Posterior cingulate gyrus (tissue), 11 donors: ENCODE measurements around the gene MRPL19.
"Not testable (repeated sequence)": the region's sequence is repeated elsewhere in the genome, so short reads cannot be mapped to it uniquely, and the experiment has no call there.

Experiments
- DNase-seq, 10 donors: peaks; one replicate each; pipeline versions ENCODE4 v3.0.0 to v3.0.0-alpha.2; 2020 to 2021; ENCODE audit warnings: mixed read lengths in 3 of 10
- intact Hi-C: fragments of 100-400 bp; cut with DNase I; formaldehyde crosslinking; loops from one replicate; pipeline ENCODE4 v1.15.1; 2023

Gene MRPL19

GRCh38 chr2:75654012-75654411 lies 7.4 kb downstream of the MRPL19 start:
- intact Hi-C loops: no loop called here
- no peak for DNase-seq

GRCh38 chr2:75655861-75656260 lies 9.3 kb downstream of the MRPL19 start:
- DNase-seq: no peak
- intact Hi-C loops: no loop called here

- DNase-seq: no peak
- intact Hi-C loops: no loop called here
These were observed 10.0 kb downstream of the MRPL19 start for GRCh38 chr2:75656563-75656962.

GRCh38 chr2:75657798-75658197 lies 11.2 kb downstream of the MRPL19 start:
- DNase-seq: no peak
- intact Hi-C loops: no loop called here

- no peak for DNase-seq
- intact Hi-C loops: no loop called here
These were observed 20.3 kb downstream of the MRPL19 start for GRCh38 chr2:75666911-75667310.

GRCh38 chr2:75667884-75668283 lies 21.3 kb downstream of the MRPL19 start:
- intact Hi-C loops: no loop called here
- no peak for DNase-seq

GRCh38 chr2:75675423-75675822 lies 28.8 kb downstream of the MRPL19 start:
- intact Hi-C loops, DNase-seq: not testable (repeated sequence)

GRCh38 chr2:75675908-75676307 lies 29.3 kb downstream of the MRPL19 start:
- no peak for DNase-seq
- intact Hi-C loops: loop anchor here (2.0 kb wide), 1 partner anchor 35 kb away; no protein-coding TSS in a partner anchor

- no peak for DNase-seq
- intact Hi-C loops: loop anchor here (2.0 kb wide), 1 partner anchor 36 kb away; no protein-coding TSS in a partner anchor
These were observed 29.9 kb downstream of the MRPL19 start for GRCh38 chr2:75676464-75676863.

- no peak for DNase-seq
- intact Hi-C loops: no loop called here
These were observed 33.0 kb downstream of the MRPL19 start for GRCh38 chr2:75679556-75679955.

GRCh38 chr2:75680402-75680801 lies 33.8 kb downstream of the MRPL19 start:
- no peak for DNase-seq

GRCh38 chr2:75683430-75683829 lies 36.8 kb downstream of the MRPL19 start:
- intact Hi-C loops, DNase-seq: not testable (repeated sequence)

More at GRCh38 chr2:75680402-75680801, 33.8 kb downstream of the MRPL19 start:
- intact Hi-C loops: no loop called here

GRCh38 chr2:75688196-75688595 lies 41.6 kb downstream of the MRPL19 start:
- no peak for DNase-seq
- intact Hi-C loops: no loop called here

- intact Hi-C loops: no loop called here
- no peak for DNase-seq
These were observed 52.3 kb downstream of the MRPL19 start for GRCh38 chr2:75698918-75699317.

- no peak for DNase-seq
- intact Hi-C loops: no loop called here
These were observed 56.0 kb downstream of the MRPL19 start for GRCh38 chr2:75702593-75702992.

- DNase-seq: no peak
- intact Hi-C loops: no loop called here
These were observed 57.2 kb downstream of the MRPL19 start for GRCh38 chr2:75703589-75704287.

- intact Hi-C loops: no loop called here
These were observed 59.3 kb downstream of the MRPL19 start for GRCh38 chr2:75705921-75706320.

GRCh38 chr2:75707901-75708300 lies 61.3 kb downstream of the MRPL19 start:
- intact Hi-C loops: no loop called here
- no peak for DNase-seq

More at GRCh38 chr2:75705921-75706320, 59.3 kb downstream of the MRPL19 start:
- no peak for DNase-seq

GRCh38 chr2:75709297-75709696 lies 62.7 kb downstream of the MRPL19 start:
- intact Hi-C loops: no loop called here
- no peak for DNase-seq

GRCh38 chr2:75710220-75710576 lies 63.6 kb downstream of the MRPL19 start:
- no peak for DNase-seq
- intact Hi-C loops: loop anchor here (2.0 kb wide), 1 partner anchor 63 kb away; the partner anchor contains the start of gene MRPL19

GRCh38 chr2:75710577-75711253 lies 64.1 kb downstream of the MRPL19 start, which contains the start of gene GCFC2:
Gene GCFC2, minus strand, starts transcription at chr2:75710915. Its CDS starts 60 bp downstream, at chr2:75710855.
- DNase-seq: peak; percentile 78 to 98 (median 86)
- intact Hi-C loops: loop anchor here (2.0 kb wide), 1 partner anchor 64 kb away; the partner anchor contains the start of gene MRPL19

- intact Hi-C loops: loop anchor here (2.0 kb wide), 1 partner anchor 65 kb away; the partner anchor contains the start of gene MRPL19
- peak in 2 of 10 donors; percentile 69 to 84 for DNase-seq
These were observed 65.0 kb downstream of the MRPL19 start for GRCh38 chr2:75711590-75711989.
